ENCODE results near the gene LEMD2.

DNA sequence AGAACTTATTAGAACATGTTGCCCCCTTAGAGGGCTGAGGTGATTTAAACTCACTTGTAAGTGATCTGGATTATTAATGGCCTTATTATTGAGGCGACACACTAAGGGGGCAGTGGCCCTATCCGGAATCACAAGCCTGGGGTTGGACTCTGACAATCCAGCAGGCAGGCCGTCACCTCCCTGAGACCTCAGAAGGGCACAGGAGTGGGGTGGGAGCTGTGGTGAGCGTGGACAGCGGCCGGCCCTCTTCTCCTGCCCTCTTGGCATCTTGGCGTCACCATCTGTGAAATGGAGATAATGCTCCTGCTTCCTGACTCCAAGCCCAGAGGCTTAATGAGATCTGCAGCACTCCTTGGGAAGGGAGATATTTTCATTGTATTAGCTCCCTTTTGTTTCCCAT is 61.8 kb downstream of the LEMD2 start:
- TF ChIP-seq POLR2A (IDR thresholded peaks at IDR 0.05), result no peak
- TF ChIP-seq, protein P1, sequence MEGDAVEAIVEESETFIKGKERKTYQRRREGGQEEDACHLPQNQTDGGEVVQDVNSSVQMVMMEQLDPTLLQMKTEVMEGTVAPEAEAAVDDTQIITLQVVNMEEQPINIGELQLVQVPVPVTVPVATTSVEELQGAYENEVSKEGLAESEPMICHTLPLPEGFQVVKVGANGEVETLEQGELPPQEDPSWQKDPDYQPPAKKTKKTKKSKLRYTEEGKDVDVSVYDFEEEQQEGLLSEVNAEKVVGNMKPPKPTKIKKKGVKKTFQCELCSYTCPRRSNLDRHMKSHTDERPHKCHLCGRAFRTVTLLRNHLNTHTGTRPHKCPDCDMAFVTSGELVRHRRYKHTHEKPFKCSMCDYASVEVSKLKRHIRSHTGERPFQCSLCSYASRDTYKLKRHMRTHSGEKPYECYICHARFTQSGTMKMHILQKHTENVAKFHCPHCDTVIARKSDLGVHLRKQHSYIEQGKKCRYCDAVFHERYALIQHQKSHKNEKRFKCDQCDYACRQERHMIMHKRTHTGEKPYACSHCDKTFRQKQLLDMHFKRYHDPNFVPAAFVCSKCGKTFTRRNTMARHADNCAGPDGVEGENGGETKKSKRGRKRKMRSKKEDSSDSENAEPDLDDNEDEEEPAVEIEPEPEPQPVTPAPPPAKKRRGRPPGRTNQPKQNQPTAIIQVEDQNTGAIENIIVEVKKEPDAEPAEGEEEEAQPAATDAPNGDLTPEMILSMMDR (IDR thresholded peaks at IDR 0.05), result no peak

Data from thyroid gland (tissue), 4 donors.